Activated CD4-positive, alpha-beta memory T cell treated with anti-CD3 and anti-CD28 coated beads, Interleukin-2, amount 10 ng/mL, durations not matched to agents 7 days and 5 days (primary cell): ENCODE measurements around the gene CFAP44. TPM values are rescaled to one million over a fixed set of nuclear protein-coding genes. Genes with fewer than 3 reads are reported as not detected.

Experiments used
- CTCF ChIA-PET: fragments of 350-600 bp; sonication (Branson Sonifier 250); formaldehyde crosslinking; loops from one replicate; lab custom pipeline; 2021; ENCODE audit warnings: antibody characterized with exemption, inconsistent platforms; lab: Charles Lee
- POLR2A ChIA-PET: fragments of 350-600 bp; sonication (Branson Sonifier 250); formaldehyde crosslinking; loops from one replicate; lab custom pipeline; 2021; ENCODE audit warnings: antibody characterized with exemption; lab: Charles Lee
- DNase-seq: peaks from one replicate; pipeline ENCODE4 v3.0.0-alpha.2; 2020
- H3K27ac Mint-ChIP-seq: one replicate; pipeline ENCODE4 v1.8.0; 2021; ENCODE audit warnings: mild to moderate bottlenecking, mixed read lengths
- H3K27me3 Mint-ChIP-seq: one replicate; pipeline ENCODE4 v1.8.0; 2021; ENCODE audit warnings: mixed read lengths
- H3K36me3 Mint-ChIP-seq: one replicate; pipeline ENCODE4 v1.8.0; 2021; ENCODE audit warnings: low read depth, mixed read lengths
- H3K4me1 Mint-ChIP-seq: one replicate; pipeline ENCODE4 v1.8.0; 2021; ENCODE audit warnings: mixed read lengths
- H3K4me3 Mint-ChIP-seq: one replicate; pipeline ENCODE4 v1.8.0; 2021; ENCODE audit warnings: mild to moderate bottlenecking, mixed read lengths
- H3K9me3 Mint-ChIP-seq: one replicate; pipeline ENCODE4 v1.8.0; 2021; ENCODE audit warnings: mixed read lengths
- total RNA-seq, 2 experiments: library from RNA; stranded (reverse); gene quantifications; one replicate each; pipeline ENCODE4 v1.2.3, GENCODE V29; 2021

The CFAP44 gene
- total RNA-seq, 2 experiments from 2014 or later = 3.3 to 5.1 TPM

DNA sequence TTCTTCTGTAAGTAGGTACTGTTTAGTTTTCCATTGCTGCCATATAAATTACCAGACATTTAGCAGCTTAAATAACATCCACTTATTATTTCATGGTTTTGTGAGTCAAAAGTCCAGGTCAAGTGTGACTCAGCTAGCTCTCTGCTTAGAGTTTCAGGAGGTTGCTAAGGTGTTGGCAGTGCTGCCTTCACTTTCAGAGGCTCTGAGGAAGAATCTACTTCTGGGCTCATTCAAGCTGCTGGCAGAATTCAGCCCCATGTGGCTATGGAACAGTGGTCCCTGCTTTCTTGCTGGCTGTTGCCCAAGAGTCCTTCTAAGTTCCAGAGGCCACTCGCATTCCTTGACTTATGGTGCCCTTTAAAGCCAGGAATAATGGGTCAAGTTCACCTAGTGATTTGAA lies 4.5 kb downstream of the CFAP44 start:
- POLR2A ChIA-PET = no interaction called here
- no peak overlapping the region for H3K4me3 Mint-ChIP-seq

DNA sequence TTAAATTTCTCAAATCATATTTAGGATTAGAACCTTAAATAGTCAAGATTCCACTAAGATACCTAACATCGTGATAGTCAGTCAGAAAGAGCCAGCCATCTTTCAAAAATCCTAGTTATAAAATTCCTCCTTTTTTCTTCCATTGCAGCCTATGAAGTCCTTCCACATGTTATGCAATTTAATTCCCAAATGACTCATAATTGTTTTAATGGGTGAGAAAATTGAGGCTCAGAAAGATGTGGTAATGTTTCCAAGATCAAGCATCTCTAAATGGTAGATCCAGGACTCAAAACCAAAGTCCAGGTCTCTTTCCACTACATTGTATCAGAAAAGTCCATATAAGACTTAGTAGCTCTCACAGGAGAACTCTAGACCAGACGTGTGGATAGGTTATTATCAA lies 9.5 kb downstream of the CFAP44 start:
- Mint-ChIP-seq H3K27ac (no peak overlapping the region), H3K36me3 (peaks cover 21% of the 10 kb centered on the region), H3K4me1 (no peaks in the 10 kb centered on the region), H3K9me3 (peaks cover 7% of the 10 kb centered on the region), H3K27me3 (no peaks in the 10 kb centered on the region), H3K4me3 (no peak overlapping the region)
- POLR2A ChIA-PET = no interaction called here
- CTCF ChIA-PET = no interaction called here
- DNase-seq = no peak

More for the DNA sequence above, 4.5 kb downstream of the CFAP44 start:
- H3K36me3 Mint-ChIP-seq = peaks cover 8% of the 10 kb centered on the region
- H3K4me1 Mint-ChIP-seq = peaks cover under 1% of the 10 kb centered on the region
- CTCF ChIA-PET = no interaction called here
- H3K27ac Mint-ChIP-seq = no peak overlapping the region
- no peaks in the 10 kb centered on the region for H3K27me3 Mint-ChIP-seq
- H3K9me3 Mint-ChIP-seq = no peaks in the 10 kb centered on the region
- no peak for DNase-seq

GRCh38 chr3:113428581-113428980 lies 12.7 kb downstream of the CFAP44 start:
- DNase-seq = no peak
- Mint-ChIP-seq H3K27me3 (no peaks in the 10 kb centered on the region), H3K4me1 (no peaks in the 10 kb centered on the region), H3K4me3 (no peak overlapping the region), H3K9me3 (peaks cover 23% of the 10 kb centered on the region), H3K27ac (no peak overlapping the region), H3K36me3 (peaks cover 45% of the 10 kb centered on the region)
- ChIA-PET CTCF (no interaction called here), POLR2A (no interaction called here)

DNA sequence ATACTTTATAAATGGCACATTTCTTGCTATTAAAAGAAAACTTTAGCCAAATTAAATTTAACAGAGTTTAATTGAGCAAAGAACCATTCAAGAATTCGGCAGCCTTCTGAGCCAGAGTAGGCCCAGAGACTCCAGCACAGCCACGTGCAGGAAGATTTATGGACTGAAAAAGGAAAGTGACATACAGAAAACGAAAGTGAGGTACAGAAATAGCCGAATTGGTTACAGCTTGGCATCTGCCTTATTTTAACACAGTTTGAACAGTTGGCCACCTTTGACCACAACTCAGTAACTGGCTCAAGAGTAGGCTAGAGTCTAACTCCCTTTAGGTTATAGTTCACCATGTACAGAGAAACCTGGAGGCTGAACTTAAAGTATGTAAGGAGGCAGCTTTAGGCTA lies 17.6 kb downstream of the CFAP44 start:
- DNase-seq = no peak
- H3K27me3 Mint-ChIP-seq = no peaks in the 10 kb centered on the region
- ChIA-PET CTCF (no interaction called here), POLR2A (no interaction called here)
- H3K36me3 Mint-ChIP-seq = peaks cover 47% of the 10 kb centered on the region
- no peak overlapping the region for H3K4me3 Mint-ChIP-seq
- H3K27ac Mint-ChIP-seq = no peak overlapping the region
- H3K4me1 Mint-ChIP-seq = no peaks in the 10 kb centered on the region
- H3K9me3 Mint-ChIP-seq = peaks cover 27% of the 10 kb centered on the region

GRCh38 chr3:113421082-113421481 lies 20.2 kb downstream of the CFAP44 start:
- no peak for DNase-seq
- H3K4me1 Mint-ChIP-seq = no peaks in the 10 kb centered on the region
- ChIA-PET CTCF (no interaction called here), POLR2A (no interaction called here)
- H3K27ac Mint-ChIP-seq = no peak overlapping the region
- H3K27me3 Mint-ChIP-seq = no peaks in the 10 kb centered on the region
- H3K36me3 Mint-ChIP-seq = peaks cover 35% of the 10 kb centered on the region
- no peak overlapping the region for H3K4me3 Mint-ChIP-seq
- H3K9me3 Mint-ChIP-seq = peaks cover 18% of the 10 kb centered on the region

- peaks cover 14% of the 10 kb centered on the region for H3K36me3 Mint-ChIP-seq
- H3K4me1 Mint-ChIP-seq = peaks cover 6% of the 10 kb centered on the region
- DNase-seq = no peak
- CTCF ChIA-PET = no interaction called here
- no peaks in the 10 kb centered on the region for H3K27me3 Mint-ChIP-seq
- no peak overlapping the region for H3K4me3 Mint-ChIP-seq
- peaks cover 25% of the 10 kb centered on the region for H3K9me3 Mint-ChIP-seq
- POLR2A ChIA-PET = no interaction called here
- no peak overlapping the region for H3K27ac Mint-ChIP-seq
Measured at GRCh38 chr3:113409676-113410075, 31.6 kb downstream of the CFAP44 start.

- POLR2A ChIA-PET = no interaction called here
- H3K4me1 Mint-ChIP-seq = peaks cover 6% of the 10 kb centered on the region
- peaks cover 4% of the 10 kb centered on the region for H3K9me3 Mint-ChIP-seq
- no peaks in the 10 kb centered on the region for H3K27me3 Mint-ChIP-seq
- H3K27ac Mint-ChIP-seq = no peak overlapping the region
- peaks cover 14% of the 10 kb centered on the region for H3K36me3 Mint-ChIP-seq
- CTCF ChIA-PET = no interaction called here
- DNase-seq = no peak
- no peak overlapping the region for H3K4me3 Mint-ChIP-seq
Measured at GRCh38 chr3:113405180-113405579, 36.1 kb downstream of the CFAP44 start.

DNA sequence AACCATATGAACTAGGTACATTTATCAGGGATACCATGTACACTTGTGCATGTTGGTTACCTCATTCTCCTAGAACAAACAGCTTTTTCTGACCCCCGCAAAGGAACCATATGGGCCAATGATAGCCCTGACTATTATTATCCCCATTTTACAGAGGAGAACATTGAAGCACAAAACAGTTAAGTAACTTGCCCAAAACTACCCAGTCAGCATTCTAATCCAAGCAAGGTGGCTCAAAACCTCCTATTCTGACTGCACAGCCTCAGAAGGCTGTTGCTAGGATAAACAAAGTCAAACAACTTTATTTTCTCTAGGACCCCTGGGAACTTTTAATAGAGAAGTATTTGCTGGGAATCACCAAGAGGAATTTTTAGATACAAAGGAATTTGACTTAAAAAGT lies 36.7 kb downstream of the CFAP44 start:
- ChIA-PET CTCF (no interaction called here), POLR2A (no interaction called here)
- Mint-ChIP-seq H3K9me3 (peaks cover 3% of the 10 kb centered on the region), H3K4me1 (peaks cover 6% of the 10 kb centered on the region), H3K4me3 (no peak overlapping the region), H3K27ac (no peak overlapping the region), H3K27me3 (no peaks in the 10 kb centered on the region), H3K36me3 (peaks cover 14% of the 10 kb centered on the region)
- DNase-seq = no peak

Other genes starting within 250 kb of the CFAP44 start
- not detected for gene BOC, start 229.9 kb downstream of the CFAP44 start, total RNA-seq
- 10 to 100 TPM; 15.7 to 20.7 TPM for gene SPICE1, start 73.7 kb upstream of the CFAP44 start, total RNA-seq
- gene SIDT1, start 91.1 kb upstream of the CFAP44 start, total RNA-seq = 10 to 100 TPM; 23.9 to 25.5 TPM